ENCODE measurements around the gene PLTP.
"Not testable (repeated sequence)": the region's sequence is repeated elsewhere in the genome, so short reads cannot be mapped to it uniquely, and the experiment has no call there.

PLTP gene

GRCh38 chr20:45911486-45912343, at the start of gene PLTP:
PLTP (minus strand) TSS chr20:45912155; CDS start chr20:45911452, 703 bp downstream.
- no peak for DNase-seq (ENCODE audit: low spot score)

- DNase-seq (ENCODE audit: low spot score) = no peak
Measured at GRCh38 chr20:45959956-45960630, 48.1 kb upstream of the PLTP start.

- no peak for DNase-seq (ENCODE audit: low spot score)
Measured at GRCh38 chr20:45959126-45959525, 47.2 kb upstream of the PLTP start.

GRCh38 chr20:45958593-45958992, 46.6 kb upstream of the PLTP start:
- no peak for DNase-seq (ENCODE audit: low spot score)

- DNase-seq (ENCODE audit: low spot score) = no peak
Measured at GRCh38 chr20:45957021-45957941, 45.3 kb upstream of the PLTP start.

- not testable (repeated sequence) for DNase-seq (ENCODE audit: low spot score)
Measured at GRCh38 chr20:45956326-45956725, 44.4 kb upstream of the PLTP start.

- DNase-seq (ENCODE audit: low spot score) = no peak
Measured at GRCh38 chr20:45953672-45954071, 41.7 kb upstream of the PLTP start.

- DNase-seq (ENCODE audit: low spot score) = no peak
Measured at GRCh38 chr20:45952861-45953260, 40.9 kb upstream of the PLTP start.

GRCh38 chr20:45951925-45952834, 40.2 kb upstream of the PLTP start:
- DNase-seq (ENCODE audit: low spot score) = no peak

GRCh38 chr20:45950330-45950646, 38.3 kb upstream of the PLTP start:
- no peak for DNase-seq (ENCODE audit: low spot score)

GRCh38 chr20:45949542-45950329, 37.8 kb upstream of the PLTP start:
- DNase-seq (ENCODE audit: low spot score) = no peak

GRCh38 chr20:45948742-45949541, 37.0 kb upstream of the PLTP start:
- no peak for DNase-seq (ENCODE audit: low spot score)

- no peak for DNase-seq (ENCODE audit: low spot score)
Measured at GRCh38 chr20:45948261-45948733, 36.3 kb upstream of the PLTP start.

- no peak for DNase-seq (ENCODE audit: low spot score)
Measured at GRCh38 chr20:45947110-45947866, 35.3 kb upstream of the PLTP start.

GRCh38 chr20:45946149-45946970, 34.4 kb upstream of the PLTP start:
- no peak for DNase-seq (ENCODE audit: low spot score)

GRCh38 chr20:45945678-45946148, 33.8 kb upstream of the PLTP start:
- DNase-seq (ENCODE audit: low spot score) = no peak

- no peak for DNase-seq (ENCODE audit: low spot score)
Measured at GRCh38 chr20:45944965-45945677, 33.2 kb upstream of the PLTP start.

Measured in hematopoietic multipotent progenitor cell treated with erythropoietin and hydrocortisone succinate and interleukin-3 and kit ligand, for 15 days (in vitro differentiated cells).